T-cell (primary cell): Measurements from ENCODE around the gene SULF2. TPM values are rescaled to one million over a fixed set of nuclear protein-coding genes. Genes with fewer than 3 reads are reported as not detected.

Experiments
- ATAC-seq, 4 experiments: fragments of 200-7000 bp in 3 of 4; fragments of 150-1000 bp in 1 of 4; cut with Tn5 transposase; replicated peaks in 1 of 4; 1 replicate in 3 of 4; 2 replicates in 1 of 4; pipeline ENCODE4 v1.10.0; 2021; ENCODE audit warnings: moderate library complexity in 3 of 4, mild to moderate bottlenecking in 2 of 4, moderate number of reproducible peaks in 1 of 4
- CTCF ChIA-PET, 2 donors: fragments of 300-600 bp; sonication (Branson Sonifier 250); formaldehyde crosslinking; loops; one replicate each; lab custom pipeline; 2022; ENCODE audit warnings: antibody characterized with exemption in 2 of 2; lab: Charles Lee
- POLR2A ChIA-PET, 2 donors: fragments of 300-600 bp; sonication (Branson Sonifier 250); formaldehyde crosslinking; loops; one replicate each; lab custom pipeline; 2022; ENCODE audit warnings: antibody characterized with exemption in 2 of 2; lab: Charles Lee
- DNase-seq, 35 experiments: peaks; one replicate each; pipeline versions ENCODE4 v3.0.0 to v3.0.0-alpha.2; 2013 to 2023
- H3K27ac ChIP-seq: one replicate; pipeline ENCODE4 v1.5.1; 2013; ENCODE audit warnings: low read length
- H3K27me3 ChIP-seq, 2 experiments: replicated peaks in 1 of 2; 1 replicate in 1 of 2; 2 replicates in 1 of 2; pipeline versions ENCODE4 v1.6.1 to v1.7.0; 2013; ENCODE audit warnings: low read length in 1 of 2, mixed read lengths in 1 of 2; ENCODE audit not compliant: control insufficient read depth in 2 of 2, insufficient read depth in 2 of 2; ENCODE audit errors: extremely low read depth in 1 of 2
- H3K36me3 ChIP-seq, 2 donors: 1 replicate in 1 of 2; 2 replicates in 1 of 2; pipeline versions ENCODE4 v1.6.1 to v1.7.0; 2013; ENCODE audit warnings: low read length in 1 of 2; ENCODE audit not compliant: control insufficient read depth in 2 of 2, insufficient read depth in 1 of 2; ENCODE audit errors: extremely low read depth in 1 of 2
- H3K4me1 ChIP-seq, 2 experiments: 1 replicate in 1 of 2; 2 replicates in 1 of 2; pipeline versions ENCODE4 v1.6.1 to v1.7.0; 2013; ENCODE audit warnings: low read length in 2 of 2, mixed read lengths in 1 of 2; ENCODE audit not compliant: insufficient read depth in 2 of 2, control insufficient read depth in 1 of 2; ENCODE audit errors: extremely low read depth in 1 of 2
- H3K4me3 ChIP-seq, 2 donors: 1 replicate in 1 of 2; 2 replicates in 1 of 2; pipeline versions ENCODE4 v1.5.1 to v1.7.0; 2013; ENCODE audit warnings: mild to moderate bottlenecking in 2 of 2, low read length in 1 of 2, moderate library complexity in 1 of 2; ENCODE audit not compliant: control insufficient read depth in 1 of 2; ENCODE audit errors: extremely low read depth in 1 of 2
- H3K9me3 ChIP-seq: 2 replicates; pipeline ENCODE4 v1.7.0; 2013
- H3K27ac Mint-ChIP-seq, 2 donors: one replicate each; pipeline ENCODE4 v1.8.0; 2020 to 2021; ENCODE audit warnings: mild to moderate bottlenecking in 2 of 2, mixed read lengths in 2 of 2
- H3K27me3 Mint-ChIP-seq, 2 donors: one replicate each; pipeline ENCODE4 v1.8.0; 2021 to 2022; ENCODE audit warnings: mixed read lengths in 2 of 2
- H3K36me3 Mint-ChIP-seq: one replicate; pipeline ENCODE4 v1.8.0; 2021; ENCODE audit warnings: mixed read lengths
- H3K4me1 Mint-ChIP-seq, 3 donors: one replicate each; pipeline ENCODE4 v1.8.0; 2020 to 2022; ENCODE audit warnings: mixed read lengths in 3 of 3, mild to moderate bottlenecking in 1 of 3
- H3K4me3 Mint-ChIP-seq, 3 donors: one replicate each; pipeline ENCODE4 v1.8.0; 2020 to 2022; ENCODE audit warnings: mild to moderate bottlenecking in 3 of 3, mixed read lengths in 3 of 3, moderate library complexity in 3 of 3
- H3K9me3 Mint-ChIP-seq, 3 donors: one replicate each; pipeline ENCODE4 v1.8.0; 2020 to 2022; ENCODE audit warnings: mixed read lengths in 3 of 3
- WGBS: methylation state at CpG from one replicate; pipeline ENCODE4 v1.1.5; 2013; ENCODE audit warnings: missing lambda C conversion rate; ENCODE audit not compliant: insufficient coverage; 5-methylcytosine and 5-hydroxymethylcytosine counted together
- total RNA-seq, 35 experiments: library from RNA in 6 of 35; stranded (reverse) in 6 of 35; fragments of 120-200 nt in 1 of 35; gene quantifications; one replicate each; pipeline versions ENCODE4 v1.2.1 to v1.2.4 and lab custom pipeline; 2013 to 2026

The SULF2 gene
- total RNA-seq, 5 donors from 2014 or later (not counting 1 experiment from before 2014, with no cell fraction given), result 0.76 to 1.7 (median 1.3) TPM

- POLR2A ChIA-PET, result no interaction called here
- H3K36me3 ChIP-seq, result no peaks in the 10 kb centered on the region
- no peak overlapping the region for H3K4me3 ChIP-seq
- Mint-ChIP-seq H3K4me3 (no peak overlapping the region), H3K27me3 (peaks cover 7 to 10% of the 10 kb centered on the region in 2 donors), H3K36me3 (no peaks in the 10 kb centered on the region), H3K9me3 (no peaks in the 10 kb centered on the region), H3K27ac (no peak overlapping the region), H3K4me1 (no peaks in the 10 kb centered on the region)
- H3K9me3 ChIP-seq, result no peaks in the 10 kb centered on the region
- no peak overlapping the region for H3K27ac ChIP-seq
- peaks cover 0 to 19% of the 10 kb centered on the region in 2 experiments for H3K27me3 ChIP-seq
- 86% methylated on average over 14 of the region's 20 CpGs for WGBS
- no peaks in the 10 kb centered on the region for H3K4me1 ChIP-seq
- DNase-seq, result no peak
- ATAC-seq, result no peak
- CTCF ChIA-PET, result no interaction called here
These were observed 97.9 kb downstream of the SULF2 start for GRCh38 chr20:47687095-47687987.

- Mint-ChIP-seq H3K9me3 (no peaks in the 10 kb centered on the region), H3K4me3 (no peak overlapping the region), H3K36me3 (no peaks in the 10 kb centered on the region), H3K27me3 (peaks cover 7 to 10% of the 10 kb centered on the region in 2 donors), H3K4me1 (no peaks in the 10 kb centered on the region), H3K27ac (no peak overlapping the region)
- Histone ChIP-seq H3K36me3 (no peaks in the 10 kb centered on the region), H3K27ac (no peak overlapping the region), H3K4me1 (no peaks in the 10 kb centered on the region), H3K4me3 (no peak overlapping the region), H3K9me3 (no peaks in the 10 kb centered on the region), H3K27me3 (peaks cover 0 to 20% of the 10 kb centered on the region in 2 experiments)
- ChIA-PET CTCF (no interaction called here), POLR2A (no interaction called here)
- no peak for DNase-seq
- whole genome bisulfite sequencing, result 86% methylated on average over 13 of the region's 14 CpGs
- no peak for ATAC-seq
These were observed 98.7 kb downstream of the SULF2 start for GRCh38 chr20:47686545-47686944.

- Histone ChIP-seq H3K27ac (no peak overlapping the region), H3K9me3 (no peaks in the 10 kb centered on the region), H3K27me3 (peaks cover 0 to 26% of the 10 kb centered on the region in 2 experiments), H3K4me3 (no peak overlapping the region), H3K4me1 (no peaks in the 10 kb centered on the region), H3K36me3 (no peaks in the 10 kb centered on the region)
- POLR2A ChIA-PET, result no interaction called here
- no peaks in the 10 kb centered on the region for H3K36me3 Mint-ChIP-seq
- H3K4me1 Mint-ChIP-seq, result no peaks in the 10 kb centered on the region
- DNase-seq (no peak), ATAC-seq (no peak)
- peaks cover 0 to 6% of the 10 kb centered on the region in 2 donors for H3K27me3 Mint-ChIP-seq
- WGBS, result 86% methylated on average over 24 of the region's 26 CpGs
- H3K27ac Mint-ChIP-seq, result no peak overlapping the region
- CTCF ChIA-PET, result no interaction called here
- H3K9me3 Mint-ChIP-seq, result no peaks in the 10 kb centered on the region
- H3K4me3 Mint-ChIP-seq, result no peak overlapping the region
These were observed 100.8 kb downstream of the SULF2 start for GRCh38 chr20:47684306-47685080.

DNA sequence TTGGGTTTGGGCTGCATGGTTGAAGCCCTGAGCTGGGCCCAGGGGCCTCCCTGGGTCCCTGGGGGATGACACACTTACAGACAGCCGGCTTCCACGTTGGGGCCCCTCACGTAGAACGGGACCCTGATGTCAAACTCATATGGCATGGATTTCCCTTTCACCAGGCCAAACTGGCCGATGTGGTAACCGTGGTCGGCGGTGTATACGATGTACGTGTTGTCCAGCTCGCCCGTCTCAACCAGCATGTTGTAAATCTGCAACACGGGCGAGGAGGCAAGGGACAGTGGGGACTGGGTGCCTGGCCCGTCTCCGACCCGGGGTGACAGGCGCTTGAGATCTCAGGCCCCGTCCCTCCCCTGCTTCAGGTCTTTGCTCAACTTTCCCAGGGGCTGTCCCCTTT lies 102.4 kb downstream of the SULF2 start:
- ATAC-seq (no peak), DNase-seq (no peak)
- 91% methylated on average over 19 of the region's 19 CpGs for WGBS
- Histone ChIP-seq H3K4me3 (no peak overlapping the region), H3K27ac (no peak overlapping the region), H3K9me3 (no peaks in the 10 kb centered on the region), H3K4me1 (peaks cover 0 to under 1% of the 10 kb centered on the region in 2 experiments), H3K27me3 (peaks cover 0 to 27% of the 10 kb centered on the region in 2 experiments), H3K36me3 (no peaks in the 10 kb centered on the region)
- CTCF ChIA-PET, result no interaction called here
- H3K4me3 Mint-ChIP-seq, result no peak overlapping the region
- H3K9me3 Mint-ChIP-seq, result no peaks in the 10 kb centered on the region
- H3K4me1 Mint-ChIP-seq, result peaks cover 0 to 3% (median 0%) of the 10 kb centered on the region in 3 donors
- POLR2A ChIA-PET, result no interaction called here
- no peaks in the 10 kb centered on the region for H3K36me3 Mint-ChIP-seq
- H3K27me3 Mint-ChIP-seq, result peaks cover 0 to 6% of the 10 kb centered on the region in 2 donors
- H3K27ac Mint-ChIP-seq, result no peak overlapping the region

GRCh38 chr20:47682028-47682783 lies 103.1 kb downstream of the SULF2 start:
- no peaks in the 10 kb centered on the region for H3K9me3 ChIP-seq
- Mint-ChIP-seq H3K27me3 (no peaks in the 10 kb centered on the region), H3K36me3 (no peaks in the 10 kb centered on the region), H3K4me3 (no peak overlapping the region), H3K4me1 (peaks cover 0 to 3% (median 0%) of the 10 kb centered on the region in 3 donors), H3K9me3 (no peaks in the 10 kb centered on the region), H3K27ac (no peak overlapping the region)
- H3K27me3 ChIP-seq, result peaks cover 0 to 31% of the 10 kb centered on the region in 2 experiments
- ChIA-PET CTCF (no interaction called here), POLR2A (no interaction called here)
- peaks cover 0 to 7% of the 10 kb centered on the region in 2 experiments for H3K4me1 ChIP-seq
- ATAC-seq (no peak), DNase-seq (no peak)
- 85% methylated on average over 22 of the region's 22 CpGs for WGBS
- no peak overlapping the region for H3K4me3 ChIP-seq
- no peaks in the 10 kb centered on the region for H3K36me3 ChIP-seq
- no peak overlapping the region for H3K27ac ChIP-seq
